Measurements from ENCODE around the gene SYNE2. TPM values are rescaled to one million over a fixed set of nuclear protein-coding genes. Genes with fewer than 3 reads are reported as not detected.

SYNE2 gene
- total and polyA plus RNA-seq, 2 of the 8 experiments (the other 6 are each of a cell fraction or from before 2014, with no cell fraction given), result 32.6 to 46.1 TPM

- TF ChIP-seq SAP30 (IDR thresholded peaks at IDR 0.05; ENCODE audit: insufficient read depth, insufficient replicate concordance, low read length) (no peak), SUZ12 (IDR thresholded peaks at IDR 0.05; ENCODE audit: low read length) (no peak), PHF8 (conservative IDR thresholded peaks at IDR 0.05; ENCODE audit: low read depth, low read length) (no peak), SP2 (IDR thresholded peaks at IDR 0.05; ENCODE audit: low read length) (no peak), GABPA (IDR thresholded peaks at IDR 0.05; ENCODE audit: borderline replicate concordance, insufficient read depth, low read length) (no peak)
- TF ChIP-seq, protein P1, sequence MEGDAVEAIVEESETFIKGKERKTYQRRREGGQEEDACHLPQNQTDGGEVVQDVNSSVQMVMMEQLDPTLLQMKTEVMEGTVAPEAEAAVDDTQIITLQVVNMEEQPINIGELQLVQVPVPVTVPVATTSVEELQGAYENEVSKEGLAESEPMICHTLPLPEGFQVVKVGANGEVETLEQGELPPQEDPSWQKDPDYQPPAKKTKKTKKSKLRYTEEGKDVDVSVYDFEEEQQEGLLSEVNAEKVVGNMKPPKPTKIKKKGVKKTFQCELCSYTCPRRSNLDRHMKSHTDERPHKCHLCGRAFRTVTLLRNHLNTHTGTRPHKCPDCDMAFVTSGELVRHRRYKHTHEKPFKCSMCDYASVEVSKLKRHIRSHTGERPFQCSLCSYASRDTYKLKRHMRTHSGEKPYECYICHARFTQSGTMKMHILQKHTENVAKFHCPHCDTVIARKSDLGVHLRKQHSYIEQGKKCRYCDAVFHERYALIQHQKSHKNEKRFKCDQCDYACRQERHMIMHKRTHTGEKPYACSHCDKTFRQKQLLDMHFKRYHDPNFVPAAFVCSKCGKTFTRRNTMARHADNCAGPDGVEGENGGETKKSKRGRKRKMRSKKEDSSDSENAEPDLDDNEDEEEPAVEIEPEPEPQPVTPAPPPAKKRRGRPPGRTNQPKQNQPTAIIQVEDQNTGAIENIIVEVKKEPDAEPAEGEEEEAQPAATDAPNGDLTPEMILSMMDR (IDR thresholded peaks at IDR 0.05; ENCODE audit: control extremely low read depth in 1 of 3, insufficient read depth in 1 of 3, low read depth in 1 of 3, low read length in 3 of 3), result no peak
Measured at GRCh38 chr14:63964113-63964512, 111.3 kb downstream of the SYNE2 start (continued).

All from H1 (cell line).